HG03139 (cell line): ENCODE results near the gene FMN1.
"Not testable (repeated sequence)": the region's sequence is repeated elsewhere in the genome, so short reads cannot be mapped to it uniquely, and the experiment has no call there.

ENCODE experiments used
- ATAC-seq: cut with Tn5 transposase; IDR thresholded peaks from one replicate; pipeline ENCODE4 v1.9.1; 2021; ENCODE audit not compliant: unreplicated experiment

Gene FMN1

DNA sequence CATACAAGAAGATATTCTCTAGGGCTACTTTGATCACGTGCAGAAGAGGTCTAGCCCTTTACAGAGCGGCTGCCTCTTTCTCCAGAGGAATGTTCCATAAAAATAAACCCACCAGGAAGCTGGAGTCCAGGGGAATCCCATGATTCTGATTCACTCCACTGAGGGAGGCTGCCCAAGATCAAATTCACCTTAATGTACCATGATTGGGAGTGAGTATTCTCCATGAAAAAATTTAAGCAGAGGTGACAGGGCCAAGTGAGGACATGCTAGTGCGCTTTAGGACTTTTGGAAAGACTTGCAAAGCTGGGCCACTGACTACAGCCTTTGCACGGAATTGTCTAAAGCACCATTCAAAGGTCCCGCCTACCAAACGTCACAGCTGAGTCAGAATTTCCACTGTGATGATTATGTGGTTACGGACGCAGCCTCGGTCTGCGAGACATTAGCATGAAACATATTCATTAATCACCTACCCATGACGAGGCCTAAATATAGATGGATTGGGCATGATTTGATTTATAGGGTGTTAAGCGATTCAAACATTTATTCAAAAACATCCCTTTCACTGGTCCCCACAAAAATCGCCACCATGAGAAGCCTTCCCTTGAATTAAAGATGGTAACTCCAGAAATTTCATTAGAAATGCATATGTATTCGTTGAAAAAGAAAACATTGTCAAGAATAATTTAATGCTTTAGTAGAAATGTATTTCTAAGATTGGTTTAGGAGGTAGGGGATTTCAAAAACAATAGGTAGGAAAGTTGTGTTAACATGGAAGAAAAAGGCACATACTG lies 324.1 kb downstream of the FMN1 start:
- ATAC-seq = no peak

DNA sequence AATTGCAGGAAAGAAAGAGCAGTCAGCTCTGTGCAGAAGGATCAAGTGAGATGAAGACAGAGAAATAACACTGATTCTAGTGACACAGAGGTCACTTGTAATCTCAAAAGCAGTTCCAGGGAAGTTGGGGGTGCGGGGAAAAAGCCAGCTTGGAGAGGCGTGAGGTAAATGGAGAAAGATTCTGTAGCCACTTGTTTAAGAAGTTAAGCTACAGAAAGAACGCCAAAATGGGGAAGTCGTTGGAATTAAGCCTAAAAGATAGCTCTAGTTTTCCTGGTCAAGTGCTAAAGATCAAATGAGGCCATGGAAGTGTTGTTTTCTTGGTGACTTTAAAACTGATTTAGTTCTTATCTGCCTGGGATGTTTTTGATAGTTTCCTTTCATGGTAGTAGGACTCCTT lies 324.7 kb downstream of the FMN1 start:
- no peak for ATAC-seq

DNA sequence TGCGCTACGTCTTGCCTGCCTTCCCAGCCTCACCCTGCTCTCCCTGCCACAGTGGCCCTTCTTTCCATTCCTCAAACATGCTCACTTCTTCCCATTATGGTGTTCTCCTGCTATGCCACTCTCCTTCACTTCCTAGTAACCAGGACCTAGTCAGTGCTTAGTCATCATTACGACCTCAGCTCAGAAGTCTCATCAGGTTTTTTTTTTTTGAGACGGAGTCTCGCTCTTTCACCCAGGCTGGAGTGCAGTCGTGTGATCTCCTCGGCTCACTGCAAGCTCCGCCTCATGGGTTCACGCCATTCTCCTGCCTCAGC lies 327.2 kb downstream of the FMN1 start:
- ATAC-seq = no peak

DNA sequence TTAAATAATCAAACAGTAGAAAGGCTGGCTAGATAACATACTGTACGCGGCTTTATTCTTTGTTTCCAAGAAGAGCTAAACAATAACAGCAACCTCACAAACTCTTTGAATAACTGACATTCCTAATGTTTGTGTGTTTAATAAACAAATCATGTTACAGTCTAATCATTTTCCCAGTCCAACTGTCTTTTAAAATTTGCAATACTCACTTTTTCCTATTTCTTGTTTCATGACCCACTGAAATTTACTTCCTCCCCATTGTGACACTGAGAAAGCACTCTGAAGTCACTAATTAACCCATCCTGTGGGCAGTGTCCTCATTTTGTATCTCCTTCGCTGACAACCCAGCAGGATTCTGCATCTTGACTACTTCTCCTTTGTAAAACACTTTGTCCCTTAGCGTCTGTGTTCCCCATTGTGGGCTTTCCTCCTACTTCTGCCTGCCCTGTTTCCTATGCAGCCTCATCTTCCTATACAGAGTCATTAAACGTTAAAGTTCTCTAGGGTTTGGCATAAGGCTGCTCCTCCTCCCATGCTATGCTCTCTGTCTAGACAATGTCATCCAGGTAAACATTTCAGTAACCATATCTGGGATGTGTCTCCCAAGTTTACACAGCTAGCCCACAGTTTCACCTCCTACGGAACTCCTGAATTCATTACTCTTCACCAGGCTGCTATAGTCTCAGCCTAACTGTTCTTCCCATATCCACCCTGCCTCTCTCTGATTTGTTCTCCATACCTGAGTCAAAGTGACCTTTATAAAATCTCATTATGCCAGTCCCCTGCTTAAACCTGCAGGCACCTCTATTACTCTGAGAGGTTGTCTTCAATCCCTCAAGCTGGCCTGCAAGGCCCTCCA lies 327.8 kb downstream of the FMN1 start:
- ATAC-seq = no peak

DNA sequence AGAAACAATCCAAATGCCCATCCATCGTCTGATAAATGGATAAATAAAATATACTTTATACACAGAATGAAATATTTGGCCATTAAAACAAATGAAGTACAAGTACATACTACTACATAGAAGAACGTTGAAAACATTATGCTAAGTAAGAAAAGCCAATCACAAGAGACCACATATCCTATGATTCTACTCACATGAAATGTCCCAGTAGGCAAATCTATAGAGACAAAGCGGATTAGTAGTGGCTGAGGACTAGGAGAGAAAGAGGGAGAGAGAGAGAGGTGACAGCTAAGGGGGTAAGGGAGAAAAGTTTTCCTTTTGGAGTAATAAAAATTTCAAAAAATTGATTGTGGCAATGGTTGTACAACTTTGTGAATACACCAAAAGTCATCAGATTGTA lies 329.7 kb downstream of the FMN1 start:
- no peak for ATAC-seq

DNA sequence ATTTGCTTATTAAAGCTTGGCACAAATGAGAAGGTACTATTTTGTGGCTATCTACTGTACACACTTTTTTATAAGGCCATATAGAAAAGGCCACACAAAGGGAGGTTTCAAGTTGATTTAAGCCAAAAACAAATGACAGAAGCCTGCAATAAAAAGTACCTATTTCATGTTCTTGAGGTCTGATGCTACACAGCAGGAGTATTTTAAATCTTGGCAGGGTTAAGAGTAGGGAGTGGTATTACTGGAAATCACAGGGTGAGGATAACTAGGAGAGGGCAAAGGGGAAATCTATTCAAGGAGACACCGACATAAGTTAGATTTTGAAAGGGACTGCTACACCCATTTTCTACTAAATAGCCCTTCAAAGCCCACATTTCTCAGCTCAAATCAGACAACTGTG lies 330.5 kb downstream of the FMN1 start:
- no peak for ATAC-seq

DNA sequence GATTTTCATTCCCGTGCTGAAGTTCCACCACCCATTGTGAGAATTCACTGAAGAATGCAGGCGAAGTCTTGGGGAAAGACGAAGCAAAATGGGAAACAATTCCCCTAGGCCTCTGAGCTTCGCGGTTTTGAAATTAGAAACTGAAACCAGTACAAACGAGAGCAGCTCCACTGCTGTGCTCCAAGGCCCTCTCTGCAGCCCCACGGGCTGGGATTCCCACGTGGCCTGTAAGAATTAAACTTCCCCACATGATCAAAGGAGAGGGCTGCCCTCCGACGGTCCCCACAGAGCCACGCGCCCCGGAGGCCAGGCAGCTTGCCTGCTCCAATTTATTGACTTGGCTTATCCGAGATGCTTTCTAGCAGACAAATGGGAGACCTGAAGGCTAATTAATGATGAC lies 332.8 kb downstream of the FMN1 start:
- no peak for ATAC-seq

DNA sequence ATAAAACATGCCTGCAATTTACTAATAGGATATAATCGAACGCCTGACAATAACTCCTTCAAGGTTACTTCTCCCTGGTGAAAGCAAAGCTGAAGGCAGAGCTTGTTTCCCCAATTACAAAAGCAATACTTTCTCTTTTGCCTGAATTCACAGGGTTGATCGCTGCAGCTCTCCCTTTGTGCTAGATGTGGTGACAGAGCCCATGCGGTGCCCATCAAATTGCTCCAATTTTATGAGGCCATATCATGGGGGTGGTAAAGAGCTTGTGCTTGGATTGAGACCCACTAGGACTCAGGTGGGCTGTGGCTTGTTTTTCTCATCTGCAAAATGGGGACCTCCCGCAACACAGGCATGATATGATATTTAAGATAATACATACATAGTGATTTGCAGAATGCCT lies 333.3 kb downstream of the FMN1 start:
- no peak for ATAC-seq

DNA sequence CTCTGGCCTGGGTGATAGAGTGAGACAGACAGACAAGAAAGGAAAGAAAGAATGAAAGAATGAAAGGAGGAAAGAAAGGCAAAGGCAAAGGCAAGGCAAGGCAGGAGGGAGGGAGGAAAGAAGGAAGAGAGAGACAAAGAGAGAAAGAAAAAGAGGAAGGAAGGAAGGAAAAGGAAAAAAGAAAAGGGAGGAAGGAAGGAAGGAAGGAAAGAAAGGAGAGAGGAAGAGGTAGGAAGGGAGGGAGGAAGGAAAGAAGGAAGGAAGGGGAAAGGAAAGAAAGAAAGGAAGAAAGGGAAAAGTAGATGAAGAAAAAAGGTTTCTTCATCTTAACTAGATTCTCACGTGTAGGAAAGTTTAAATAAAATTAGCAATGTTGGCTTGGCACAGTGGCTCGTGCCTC lies 334.5 kb downstream of the FMN1 start:
- ATAC-seq = no peak

DNA sequence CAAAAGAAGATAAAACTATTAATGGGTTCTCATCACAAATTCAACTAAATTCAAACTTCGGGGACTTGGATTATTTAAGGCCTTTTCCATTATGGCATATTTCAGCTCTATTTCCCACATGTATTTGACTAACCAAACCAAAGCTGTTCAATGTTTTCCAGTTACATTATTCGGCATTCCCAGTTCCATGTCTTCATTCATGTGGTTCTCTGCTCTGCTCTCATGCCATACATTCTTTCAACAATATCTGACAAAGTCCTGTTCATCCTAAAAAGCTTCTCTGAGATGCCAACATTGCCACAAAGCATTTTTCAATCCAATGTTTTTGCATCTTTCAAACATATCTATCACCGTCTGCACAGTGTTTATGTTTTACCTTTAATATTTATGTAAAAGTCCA lies 335.3 kb downstream of the FMN1 start:
- no peak for ATAC-seq

DNA sequence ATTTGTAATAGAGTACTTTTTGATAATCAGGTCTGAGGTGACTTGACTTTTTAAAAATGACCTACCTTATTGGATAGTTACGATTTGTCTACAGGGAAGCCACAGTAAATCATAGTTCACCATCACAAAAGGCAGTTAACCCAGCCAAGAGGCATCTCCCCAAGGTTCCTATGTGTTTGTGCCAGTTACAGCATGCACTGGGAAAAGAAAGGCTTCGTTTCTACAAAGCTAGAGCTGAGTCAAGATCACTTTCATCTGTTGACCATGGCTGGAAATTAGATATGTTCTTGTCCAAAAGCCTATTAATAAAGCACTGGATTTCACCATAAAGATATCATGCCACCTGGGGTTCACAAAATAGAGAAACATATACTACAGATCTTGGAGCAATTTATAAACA lies 336.8 kb downstream of the FMN1 start:
- no peak for ATAC-seq

DNA sequence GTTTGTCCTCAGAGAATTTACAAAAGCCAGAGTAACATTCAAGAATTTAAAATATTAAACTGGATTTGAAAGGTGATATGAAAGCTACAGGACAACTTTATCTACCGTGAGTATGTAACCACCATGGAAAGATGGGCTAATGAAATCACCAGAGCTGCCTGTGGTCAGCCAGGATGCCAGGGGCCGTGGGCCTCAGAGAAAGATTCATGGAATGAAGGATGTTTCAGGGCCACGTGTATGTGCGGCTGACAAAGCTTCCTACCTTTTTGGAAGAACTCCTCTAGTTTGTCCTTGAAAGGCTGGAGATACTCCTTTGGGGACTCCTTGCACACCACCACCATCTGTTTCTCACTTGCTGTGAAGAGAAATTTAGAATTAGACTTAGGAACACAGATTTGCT lies 337.8 kb downstream of the FMN1 start:
- no peak for ATAC-seq

DNA sequence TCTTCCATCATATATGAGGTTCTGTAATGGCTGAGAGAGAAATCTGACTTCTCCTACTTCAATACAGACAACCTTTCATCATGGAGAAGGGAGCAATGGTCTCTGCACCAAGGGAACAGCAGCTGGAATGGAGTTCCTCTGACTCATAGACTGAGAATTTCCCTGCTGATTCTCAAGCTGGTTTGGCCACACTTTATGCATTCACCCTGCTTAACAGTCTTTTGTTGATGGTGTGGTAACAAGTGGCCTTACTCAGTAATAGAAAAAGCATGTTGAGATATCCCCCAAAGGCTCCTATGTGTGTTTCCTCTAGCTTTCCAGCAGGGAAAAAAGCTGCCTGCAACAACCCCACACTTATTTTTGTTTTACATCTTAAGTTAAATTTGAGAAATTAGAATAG lies 338.6 kb downstream of the FMN1 start:
- no peak for ATAC-seq

DNA sequence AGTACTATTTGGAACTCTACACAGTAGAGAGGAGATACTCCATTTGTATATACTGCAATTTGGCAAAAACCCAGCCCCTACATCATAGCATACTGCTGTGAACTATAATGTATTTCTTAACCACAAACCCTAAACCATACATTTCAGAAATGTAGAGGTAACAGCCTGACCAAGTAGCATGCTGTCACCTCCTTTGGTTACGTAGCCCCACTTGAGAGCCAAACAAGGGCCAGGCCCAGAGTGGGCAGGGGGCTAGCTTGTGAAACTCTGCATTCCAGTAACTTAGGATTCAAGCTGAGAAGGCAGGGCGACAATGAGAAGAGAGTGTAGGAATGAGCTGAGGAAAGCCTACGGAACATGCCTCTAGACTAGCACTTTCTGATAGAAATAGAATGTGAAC lies 340.9 kb downstream of the FMN1 start:
- ATAC-seq = no peak

DNA sequence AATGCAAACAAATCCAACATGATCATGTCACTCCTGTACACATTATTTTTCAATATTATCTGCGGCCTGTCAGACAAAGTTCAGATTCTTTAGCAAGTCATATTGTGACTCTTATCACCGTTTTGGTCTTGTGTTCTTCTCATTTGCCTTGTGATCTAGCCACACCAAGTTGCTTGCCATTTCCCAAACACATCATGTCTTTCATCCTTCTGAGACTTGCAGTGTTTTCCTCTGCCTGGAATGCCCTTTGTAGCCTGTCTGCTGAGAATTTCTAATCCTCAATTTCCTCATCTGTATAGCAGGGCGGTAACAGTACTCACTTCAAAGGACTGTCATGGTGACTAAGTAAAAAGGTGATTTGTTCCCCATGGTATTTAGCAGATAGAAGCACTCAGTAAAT lies 341.7 kb downstream of the FMN1 start:
- ATAC-seq = no peak

DNA sequence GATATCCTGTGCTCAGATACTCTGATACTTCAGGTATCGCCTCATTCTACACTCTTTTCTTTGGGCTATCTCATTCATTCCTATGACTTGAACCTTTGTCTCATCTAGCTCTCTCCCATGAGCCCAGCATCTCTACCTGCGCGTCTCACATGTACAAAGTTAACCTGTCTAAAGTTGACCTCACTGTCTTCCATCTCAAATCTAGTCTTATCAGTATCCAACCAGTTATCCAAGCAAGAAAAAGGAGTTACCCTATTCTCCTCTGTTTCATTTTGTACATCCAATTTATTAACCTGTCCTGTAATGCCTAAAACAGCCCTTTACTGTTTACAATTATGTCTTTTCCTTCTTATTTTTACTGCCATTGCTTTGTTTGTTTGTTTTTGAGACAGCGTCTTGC lies 342.5 kb downstream of the FMN1 start:
- no peak for ATAC-seq

DNA sequence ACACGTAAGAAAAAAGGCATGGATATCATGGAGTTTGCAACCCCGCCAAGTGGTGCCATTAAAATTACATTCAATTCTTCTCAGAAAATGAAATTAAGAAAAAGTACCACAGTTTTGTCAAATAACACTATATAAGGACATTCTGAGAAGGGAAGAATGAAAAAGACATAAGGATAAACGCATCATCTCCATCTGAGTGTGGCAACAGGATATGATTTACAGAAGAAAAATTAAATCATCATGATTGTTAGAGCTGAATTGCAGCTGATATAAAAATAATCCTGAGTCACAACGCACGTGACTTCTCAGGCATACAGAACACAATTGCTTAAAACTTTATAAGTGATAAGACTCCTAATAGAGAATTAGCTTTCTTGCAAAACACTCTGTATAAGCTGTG lies 342.9 kb downstream of the FMN1 start:
- no peak for ATAC-seq

DNA sequence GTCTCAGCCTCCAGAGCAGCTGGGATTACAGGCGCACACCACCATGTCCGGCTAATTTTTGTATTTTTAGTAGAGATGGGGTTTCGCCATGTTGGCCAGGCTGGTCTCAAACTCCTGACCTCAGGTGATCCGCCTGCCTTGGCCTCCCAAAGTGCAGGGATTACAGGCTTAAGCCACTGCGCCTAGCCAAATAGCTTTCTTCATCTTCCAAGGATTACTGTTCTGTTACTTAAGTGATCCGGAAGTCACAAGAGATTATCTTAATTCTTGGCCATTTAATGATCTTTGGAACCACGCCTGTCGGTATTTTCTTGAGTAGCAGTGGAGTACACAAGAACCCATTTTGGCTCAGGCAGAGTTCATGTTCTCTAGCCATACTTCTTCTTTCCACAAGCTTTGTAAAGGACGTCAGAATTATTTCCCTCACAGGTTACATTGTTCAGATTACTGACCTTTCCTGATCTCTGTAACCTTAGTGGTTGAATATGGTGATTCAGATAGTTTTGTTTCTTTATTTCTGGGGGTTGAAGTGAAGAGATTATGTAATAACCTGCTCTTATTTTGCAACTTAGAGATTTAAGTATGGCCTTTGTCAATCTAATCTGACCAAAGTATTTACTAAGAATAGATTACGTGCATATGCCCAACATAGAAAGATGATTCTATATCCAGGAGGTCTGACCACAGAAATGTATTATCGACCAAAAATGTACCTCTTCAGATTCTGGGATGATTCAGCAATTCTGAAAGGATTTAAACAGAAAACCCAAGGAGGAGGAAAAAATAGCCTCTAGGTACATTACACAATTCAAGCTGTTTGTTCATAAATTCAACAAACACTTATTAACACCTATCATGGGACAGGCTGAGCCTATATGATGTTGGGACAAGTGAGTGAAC lies 344.5 kb downstream of the FMN1 start:
- no peak for ATAC-seq

DNA sequence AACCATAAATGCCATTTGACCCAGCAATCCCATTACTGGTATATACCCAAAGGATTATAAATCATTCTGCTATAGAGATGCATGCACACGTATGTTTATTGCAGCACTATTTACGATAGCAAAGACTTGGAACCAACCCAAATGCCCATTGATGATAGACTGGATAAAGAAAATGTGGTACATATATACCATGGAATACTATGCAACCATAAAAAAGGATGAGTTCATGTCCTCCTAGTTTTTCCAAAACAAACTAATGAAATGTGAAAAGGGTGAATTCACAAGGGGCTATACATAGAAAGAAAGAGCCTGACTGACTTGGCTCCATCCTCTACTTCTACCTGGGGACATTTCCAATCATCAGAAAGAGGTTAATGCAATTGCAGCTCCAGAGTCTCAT lies 347.8 kb downstream of the FMN1 start:
- ATAC-seq = not testable (repeated sequence)

DNA sequence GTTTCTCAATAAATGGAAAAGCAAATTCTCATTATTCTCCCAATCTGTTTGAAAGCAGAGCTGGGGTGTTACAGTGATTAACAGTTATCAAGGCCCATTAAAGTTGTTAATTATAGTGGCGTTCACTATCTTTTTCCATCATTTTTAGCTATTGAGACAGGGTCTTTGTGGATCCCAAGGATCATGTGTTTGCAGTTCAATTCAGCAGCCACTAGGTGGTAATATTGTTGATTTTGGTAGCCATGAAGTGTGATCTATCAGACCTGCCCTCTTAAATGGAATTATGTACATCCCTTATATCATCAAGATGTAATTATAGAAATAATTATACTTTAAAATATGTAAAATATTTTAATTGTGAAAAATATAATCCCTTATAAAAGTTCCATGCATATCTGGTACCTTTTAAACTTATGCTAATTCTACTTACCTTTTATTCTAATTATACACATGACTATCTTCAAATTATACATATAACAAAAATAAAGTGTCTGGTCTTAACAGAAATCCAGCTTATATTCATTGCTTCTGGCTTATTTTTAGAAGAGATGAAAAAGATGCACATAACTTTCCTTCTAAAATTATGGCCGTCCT lies 350.3 kb downstream of the FMN1 start:
- no peak for ATAC-seq

DNA sequence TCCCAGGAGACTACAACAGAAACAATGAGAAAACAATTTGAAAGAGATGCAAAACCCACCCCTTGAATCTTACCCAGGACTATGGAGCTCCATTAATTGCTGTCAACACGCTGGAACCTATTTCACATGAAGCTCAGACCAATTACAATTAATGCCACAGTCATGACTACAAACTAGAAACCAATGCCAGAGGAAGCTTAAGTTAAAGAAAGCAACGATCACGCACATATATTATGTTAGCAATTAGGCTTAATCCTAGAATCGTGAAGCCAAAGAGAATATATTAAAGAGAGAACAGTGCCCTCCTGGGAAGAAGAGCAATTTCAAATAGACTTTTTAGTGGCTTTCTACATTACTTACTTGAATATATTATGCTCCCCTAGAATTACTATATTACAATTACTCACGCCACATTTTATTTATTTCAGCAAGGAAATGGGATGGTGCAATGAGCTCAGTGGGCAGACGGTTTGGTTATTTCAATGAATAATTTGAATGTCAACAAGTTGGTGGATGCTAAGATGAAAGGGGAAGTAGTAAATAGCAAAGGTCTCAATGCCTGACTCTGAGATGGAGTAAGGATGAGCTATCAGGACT lies 351.2 kb downstream of the FMN1 start:
- no peak for ATAC-seq
